HepG2 (cell line): ENCODE results near the gene EMC9. TPM values are rescaled to one million over a fixed set of nuclear protein-coding genes. Genes with fewer than 3 reads are reported as not detected.
A peak's percentile ranks its signal among the peaks of the same experiment; 100 is the strongest.

Source experiments
- ARNT2 ChIP-seq: sonication (generic); formaldehyde crosslinking; IDR thresholded peaks from 2 replicates; pipeline ENCODE4 v1.8.0; 2022; ENCODE audit warnings: mild to moderate bottlenecking, low read depth, missing genetic modification reagents, moderate library complexity
- CREB1 ChIP-seq, 2 experiments: fragments of 450-650 bp in 1 of 2; IDR thresholded peaks; 2 replicates each; pipeline ENCODE4 v1.6.1; 2016 to 2017; ENCODE audit warnings: control low read depth in 1 of 2, mild to moderate bottlenecking in 1 of 2, missing compliant biosample characterization in 1 of 2, missing genetic modification characterization in 1 of 2
- GABPB1 ChIP-seq: IDR thresholded peaks from 2 replicates; pipeline ENCODE4 v1.6.1; 2016; ENCODE audit warnings: mild to moderate bottlenecking, missing genetic modification reagents, moderate library complexity, missing compliant biosample characterization
- HNF1B ChIP-seq: sonication (generic); formaldehyde crosslinking; IDR thresholded peaks from 2 replicates; pipeline ENCODE4 v1.5.1; 2020; ENCODE audit warnings: mild to moderate bottlenecking, moderate library complexity, missing genetic modification reagents
- HOXA3 ChIP-seq: sonication (generic); formaldehyde crosslinking; IDR thresholded peaks from 2 replicates; pipeline ENCODE4 v1.5.0; 2020; ENCODE audit warnings: missing genetic modification reagents
- MAZ ChIP-seq, 2 experiments: sonication (generic) in 1 of 2; formaldehyde crosslinking in 1 of 2; IDR thresholded peaks; 2 replicates each; pipeline versions ENCODE4 v1.5.0 to v1.6.1; 2012 to 2020; ENCODE audit warnings: low read depth in 2 of 2, mild to moderate bottlenecking in 2 of 2, borderline replicate concordance in 1 of 2, improper control_type of control experiment in 1 of 2, low read length in 1 of 2, missing genetic modification reagents in 1 of 2, moderate library complexity in 1 of 2
- NFE2L1 ChIP-seq: sonication (generic); formaldehyde crosslinking; IDR thresholded peaks from 2 replicates; pipeline ENCODE4 v1.4.0; 2020; ENCODE audit warnings: missing genetic modification reagents, mild to moderate bottlenecking, borderline replicate concordance
- SPEN ChIP-seq: sonication (generic); formaldehyde crosslinking; IDR thresholded peaks from 2 replicates; pipeline ENCODE4 v1.5.1; 2020; ENCODE audit warnings: low read depth, mild to moderate bottlenecking, missing genetic modification reagents
- STAG1 ChIP-seq: sonication (generic); formaldehyde crosslinking; IDR thresholded peaks from 2 replicates; pipeline ENCODE4 v1.4.0; 2020; ENCODE audit warnings: missing genetic modification reagents
- WIZ ChIP-seq: sonication (generic); formaldehyde crosslinking; IDR thresholded peaks from 2 replicates; pipeline ENCODE4 v1.5.1; 2020; ENCODE audit warnings: mild to moderate bottlenecking, missing genetic modification reagents
- ZNF446 ChIP-seq: sonication (generic); formaldehyde crosslinking; IDR thresholded peaks from 2 replicates; pipeline ENCODE4 v1.5.0; 2020; ENCODE audit warnings: mild to moderate bottlenecking, missing genetic modification reagents
- ZNF572 ChIP-seq: sonication (generic); formaldehyde crosslinking; IDR thresholded peaks from 2 replicates; pipeline ENCODE4 v1.5.1; 2020; ENCODE audit warnings: mild to moderate bottlenecking, missing genetic modification reagents
- polyA plus RNA-seq, 8 experiments: library from polyadenylated mRNA; depleted of rRNA in 3 of 8; stranded (reverse) in 7 of 8; unstranded in 1 of 8; fragments of >200 nt; fragmentation: Illumina TruSeq in 4 of 8; extraction: Trizol in 4 of 8; gene quantifications; 2 replicates each; pipeline versions ENCODE4 v1.2.1 to v1.2.3, GENCODE V29; 2011 to 2016; ENCODE audit warnings: low read depth in 4 of 8, missing spikeins in 1 of 8, mixed read lengths in 1 of 8; ENCODE audit not compliant: insufficient read depth in 1 of 8
- total RNA-seq, 5 experiments: library from RNA; depleted of rRNA; stranded (reverse); fragments of >200 nt; fragmentation: Illumina TruSeq; extraction: Trizol; gene quantifications; 2 replicates each; pipeline ENCODE4 v1.2.3, GENCODE V29; 2016; ENCODE audit warnings: low read depth in 1 of 5
- TF ChIP-seq, protein P1 (sequence below): sonication (generic); formaldehyde crosslinking; conservative IDR thresholded peaks from 2 replicates; pipeline ENCODE4 v1.8.0; 2022; ENCODE audit warnings: mild to moderate bottlenecking, moderate library complexity, missing genetic modification reagents
- TF ChIP-seq, protein P2 (sequence below): sonication (generic); formaldehyde crosslinking; IDR thresholded peaks from 2 replicates; pipeline ENCODE4 v1.4.0; 2020; ENCODE audit warnings: missing genetic modification reagents
- TF ChIP-seq, protein P3 (sequence below): sonication (generic); formaldehyde crosslinking; IDR thresholded peaks from 2 replicates; pipeline ENCODE4 v1.5.0; 2020; ENCODE audit warnings: missing genetic modification reagents
- TF ChIP-seq, protein P4 (sequence below): sonication (generic); formaldehyde crosslinking; IDR thresholded peaks from 2 replicates; pipeline ENCODE4 v1.8.0; 2022; ENCODE audit warnings: missing genetic modification reagents, mild to moderate bottlenecking, moderate library complexity, borderline replicate concordance

Gene EMC9
- total and polyA plus RNA-seq, 2 of the 13 experiments (the other 11 are each of a cell fraction or from before 2014, with no cell fraction given) = 60.5 to 78.7 TPM

GRCh38 chr14:24130717-24131548 is 10.5 kb downstream of the EMC9 start (continued):
- TF ChIP-seq, protein P1, sequence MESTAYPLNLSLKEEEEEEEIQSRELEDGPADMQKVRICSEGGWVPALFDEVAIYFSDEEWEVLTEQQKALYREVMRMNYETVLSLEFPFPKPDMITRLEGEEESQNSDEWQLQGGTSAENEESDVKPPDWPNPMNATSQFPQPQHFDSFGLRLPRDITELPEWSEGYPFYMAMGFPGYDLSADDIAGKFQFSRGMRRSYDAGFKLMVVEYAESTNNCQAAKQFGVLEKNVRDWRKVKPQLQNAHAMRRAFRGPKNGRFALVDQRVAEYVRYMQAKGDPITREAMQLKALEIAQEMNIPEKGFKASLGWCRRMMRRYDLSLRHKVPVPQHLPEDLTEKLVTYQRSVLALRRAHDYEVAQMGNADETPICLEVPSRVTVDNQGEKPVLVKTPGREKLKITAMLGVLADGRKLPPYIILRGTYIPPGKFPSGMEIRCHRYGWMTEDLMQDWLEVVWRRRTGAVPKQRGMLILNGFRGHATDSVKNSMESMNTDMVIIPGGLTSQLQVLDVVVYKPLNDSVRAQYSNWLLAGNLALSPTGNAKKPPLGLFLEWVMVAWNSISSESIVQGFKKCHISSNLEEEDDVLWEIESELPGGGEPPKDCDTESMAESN = peak; percentile 76
- peak; percentile 83 for TF ChIP-seq SPEN (CRISPR knock-in tag)
- TF ChIP-seq CREB1 (IDR thresholded peaks at IDR 0.05) = peak; percentile 15; the same call in 1 of the 2 replicates
- no peak for TF ChIP-seq CREB1 (CRISPR knock-in tag; IDR thresholded peaks at IDR 0.05)
- TF ChIP-seq NFE2L1 = peak; percentile 47; the same call in 1 of the 2 replicates
- peak; percentile 31; the same call in 1 of the 2 replicates for TF ChIP-seq ARNT2 (CRISPR knock-in tag)
- no peak for TF ChIP-seq MAZ (IDR thresholded peaks at IDR 0.05; ENCODE audit: borderline replicate concordance, low read depth, low read length)
- peak; percentile 47; the same call in 1 of the 2 replicates for TF ChIP-seq MAZ (CRISPR knock-in tag; IDR thresholded peaks at IDR 0.05; ENCODE audit: low read depth)
- TF ChIP-seq, protein P2, sequence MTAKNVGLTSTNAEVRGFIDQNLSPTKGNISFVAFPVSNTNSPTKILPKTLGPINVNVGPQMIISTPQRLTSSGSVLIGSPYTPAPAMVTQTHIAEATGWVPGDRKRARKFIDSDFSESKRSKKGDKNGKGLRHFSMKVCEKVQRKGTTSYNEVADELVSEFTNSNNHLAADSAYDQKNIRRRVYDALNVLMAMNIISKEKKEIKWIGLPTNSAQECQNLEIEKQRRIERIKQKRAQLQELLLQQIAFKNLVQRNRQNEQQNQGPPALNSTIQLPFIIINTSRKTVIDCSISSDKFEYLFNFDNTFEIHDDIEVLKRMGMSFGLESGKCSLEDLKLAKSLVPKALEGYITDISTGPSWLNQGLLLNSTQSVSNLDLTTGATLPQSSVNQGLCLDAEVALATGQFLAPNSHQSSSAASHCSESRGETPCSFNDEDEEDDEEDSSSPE (CRISPR knock-in tag) = 0 out of 2 replicates have a peak, but pooled peaks have one; percentile 17
- TF ChIP-seq ZNF446 (CRISPR knock-in tag) = no peak
- TF ChIP-seq, protein P3, sequence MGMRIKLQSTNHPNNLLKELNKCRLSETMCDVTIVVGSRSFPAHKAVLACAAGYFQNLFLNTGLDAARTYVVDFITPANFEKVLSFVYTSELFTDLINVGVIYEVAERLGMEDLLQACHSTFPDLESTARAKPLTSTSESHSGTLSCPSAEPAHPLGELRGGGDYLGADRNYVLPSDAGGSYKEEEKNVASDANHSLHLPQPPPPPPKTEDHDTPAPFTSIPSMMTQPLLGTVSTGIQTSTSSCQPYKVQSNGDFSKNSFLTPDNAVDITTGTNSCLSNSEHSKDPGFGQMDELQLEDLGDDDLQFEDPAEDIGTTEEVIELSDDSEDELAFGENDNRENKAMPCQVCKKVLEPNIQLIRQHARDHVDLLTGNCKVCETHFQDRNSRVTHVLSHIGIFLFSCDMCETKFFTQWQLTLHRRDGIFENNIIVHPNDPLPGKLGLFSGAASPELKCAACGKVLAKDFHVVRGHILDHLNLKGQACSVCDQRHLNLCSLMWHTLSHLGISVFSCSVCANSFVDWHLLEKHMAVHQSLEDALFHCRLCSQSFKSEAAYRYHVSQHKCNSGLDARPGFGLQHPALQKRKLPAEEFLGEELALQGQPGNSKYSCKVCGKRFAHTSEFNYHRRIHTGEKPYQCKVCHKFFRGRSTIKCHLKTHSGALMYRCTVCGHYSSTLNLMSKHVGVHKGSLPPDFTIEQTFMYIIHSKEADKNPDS (CRISPR knock-in tag) = peak; percentile 62; the same call in 1 of the 2 replicates
- TF ChIP-seq HNF1B = peak; percentile 87
- TF ChIP-seq ZNF572 (CRISPR knock-in tag) = peak; percentile 90
- peak; percentile 75 for TF ChIP-seq HOXA3 (CRISPR knock-in tag)
- 0 out of 2 replicates have a peak, but pooled peaks have one; percentile 49 for TF ChIP-seq GABPB1 (CRISPR knock-in tag)
- peak; percentile 83 for TF ChIP-seq WIZ (CRISPR knock-in tag)
- TF ChIP-seq, protein P4, sequence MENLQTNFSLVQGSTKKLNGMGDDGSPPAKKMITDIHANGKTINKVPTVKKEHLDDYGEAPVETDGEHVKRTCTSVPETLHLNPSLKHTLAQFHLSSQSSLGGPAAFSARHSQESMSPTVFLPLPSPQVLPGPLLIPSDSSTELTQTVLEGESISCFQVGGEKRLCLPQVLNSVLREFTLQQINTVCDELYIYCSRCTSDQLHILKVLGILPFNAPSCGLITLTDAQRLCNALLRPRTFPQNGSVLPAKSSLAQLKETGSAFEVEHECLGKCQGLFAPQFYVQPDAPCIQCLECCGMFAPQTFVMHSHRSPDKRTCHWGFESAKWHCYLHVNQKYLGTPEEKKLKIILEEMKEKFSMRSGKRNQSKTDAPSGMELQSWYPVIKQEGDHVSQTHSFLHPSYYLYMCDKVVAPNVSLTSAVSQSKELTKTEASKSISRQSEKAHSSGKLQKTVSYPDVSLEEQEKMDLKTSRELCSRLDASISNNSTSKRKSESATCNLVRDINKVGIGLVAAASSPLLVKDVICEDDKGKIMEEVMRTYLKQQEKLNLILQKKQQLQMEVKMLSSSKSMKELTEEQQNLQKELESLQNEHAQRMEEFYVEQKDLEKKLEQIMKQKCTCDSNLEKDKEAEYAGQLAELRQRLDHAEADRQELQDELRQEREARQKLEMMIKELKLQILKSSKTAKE = peak; percentile 92
- TF ChIP-seq STAG1 (CRISPR knock-in tag) = no peak
